ENCODE data around the gene ADISSP. TPM values are rescaled to one million over a fixed set of nuclear protein-coding genes. Genes with fewer than 3 reads are reported as not detected.

The ADISSP gene
- total and polyA plus RNA-seq, 2 of the 8 experiments (the other 6 are each of a cell fraction or from before 2014, with no cell fraction given) = 111 to 141 TPM

GRCh38 chr20:3781153-3781910 lies 13.8 kb upstream of the ADISSP start, which contains the start of gene SPEF1 (continued):
- TF ChIP-seq GABPA (IDR thresholded peaks at IDR 0.05; ENCODE audit: borderline replicate concordance, insufficient read depth, low read length) = no peak
- TF ChIP-seq SIX5 (IDR thresholded peaks at IDR 0.05; ENCODE audit: low read depth, low read length) = peak; percentile 83
- TF ChIP-seq TAF1 (IDR thresholded peaks at IDR 0.05; ENCODE audit: low read depth, low read length) = 0 out of 2 replicates have a peak, but pooled peaks have one; percentile 25
- no peak for TF ChIP-seq RBBP5 (IDR thresholded peaks at IDR 0.05; ENCODE audit: borderline replicate concordance, low read depth, low read length)
- TF ChIP-seq POLR2AphosphoS5 (IDR thresholded peaks at IDR 0.05; ENCODE audit: low read depth, low read length) = peak; percentile 32; the same call in 1 of the 2 replicates
- no peak for TF ChIP-seq CHD7 (IDR thresholded peaks at IDR 0.05; ENCODE audit: insufficient replicate concordance, low read length)
- TF ChIP-seq NANOG (IDR thresholded peaks at IDR 0.05; ENCODE audit: insufficient read depth, low read depth, low read length, poor library complexity, severe bottlenecking) = no peak
